NT2/D1 (cell line): ENCODE results near the gene CDC14A.
"Not testable (repeated sequence)": the region's sequence is repeated elsewhere in the genome, so short reads cannot be mapped to it uniquely, and the experiment has no call there.

Source experiments
- DNase-seq: peaks from one replicate; pipeline ENCODE4 v3.0.0-alpha.2; 2011; ENCODE audit warnings: low read depth, low spot score
- H3K27me3 ChIP-seq: 2 replicates; pipeline ENCODE4 v1.6.0; 2011; ENCODE audit warnings: mild to moderate bottlenecking; ENCODE audit not compliant: insufficient read length, insufficient read depth
- H3K36me3 ChIP-seq: 2 replicates; pipeline ENCODE4 v1.6.1; 2011; ENCODE audit warnings: mild to moderate bottlenecking, low read length, mixed read lengths; ENCODE audit not compliant: insufficient read depth, insufficient read length
- H3K4me1 ChIP-seq: 2 replicates; pipeline ENCODE4 v1.5.1; 2011; ENCODE audit not compliant: insufficient read depth, insufficient read length
- H3K4me3 ChIP-seq: 2 replicates; pipeline ENCODE4 v1.5.1; 2011; ENCODE audit warnings: low read depth; ENCODE audit not compliant: insufficient read length
- H3K9ac ChIP-seq: 2 replicates; pipeline ENCODE4 v1.6.0; 2011; ENCODE audit warnings: low read depth; ENCODE audit not compliant: insufficient read length
- H3K9me3 ChIP-seq: 2 replicates; pipeline ENCODE4 v1.5.1; 2011; ENCODE audit warnings: mild to moderate bottlenecking, low read length; ENCODE audit not compliant: insufficient read depth
- SUZ12 ChIP-seq: IDR thresholded peaks from 2 replicates; pipeline ENCODE4 v1.6.1; 2011; ENCODE audit not compliant: insufficient read length, insufficient read depth; ENCODE audit errors: extremely low read depth
- YY1 ChIP-seq: IDR thresholded peaks from 2 replicates; pipeline ENCODE4 v1.6.1; 2011; ENCODE audit not compliant: insufficient read length, insufficient read depth
- ZNF274 ChIP-seq: IDR thresholded peaks from 2 replicates; pipeline ENCODE4 v1.6.1; 2011; ENCODE audit warnings: mild to moderate bottlenecking, low read depth, low read length

CDC14A gene

GRCh38 chr1:100323419-100324106 lies 28.7 kb upstream of the CDC14A start:
- Histone ChIP-seq H3K4me3 (no peak overlapping the region), H3K4me1 (no peaks in the 10 kb centered on the region), H3K27me3 (no peaks in the 10 kb centered on the region), H3K9me3 (peaks cover 24% of the 10 kb centered on the region), H3K9ac (no peak overlapping the region), H3K36me3 (no peaks in the 10 kb centered on the region)
- TF ChIP-seq YY1 = no peak
- no peak for TF ChIP-seq ZNF274
- no peak for TF ChIP-seq SUZ12
- DNase-seq = no peak

DNA sequence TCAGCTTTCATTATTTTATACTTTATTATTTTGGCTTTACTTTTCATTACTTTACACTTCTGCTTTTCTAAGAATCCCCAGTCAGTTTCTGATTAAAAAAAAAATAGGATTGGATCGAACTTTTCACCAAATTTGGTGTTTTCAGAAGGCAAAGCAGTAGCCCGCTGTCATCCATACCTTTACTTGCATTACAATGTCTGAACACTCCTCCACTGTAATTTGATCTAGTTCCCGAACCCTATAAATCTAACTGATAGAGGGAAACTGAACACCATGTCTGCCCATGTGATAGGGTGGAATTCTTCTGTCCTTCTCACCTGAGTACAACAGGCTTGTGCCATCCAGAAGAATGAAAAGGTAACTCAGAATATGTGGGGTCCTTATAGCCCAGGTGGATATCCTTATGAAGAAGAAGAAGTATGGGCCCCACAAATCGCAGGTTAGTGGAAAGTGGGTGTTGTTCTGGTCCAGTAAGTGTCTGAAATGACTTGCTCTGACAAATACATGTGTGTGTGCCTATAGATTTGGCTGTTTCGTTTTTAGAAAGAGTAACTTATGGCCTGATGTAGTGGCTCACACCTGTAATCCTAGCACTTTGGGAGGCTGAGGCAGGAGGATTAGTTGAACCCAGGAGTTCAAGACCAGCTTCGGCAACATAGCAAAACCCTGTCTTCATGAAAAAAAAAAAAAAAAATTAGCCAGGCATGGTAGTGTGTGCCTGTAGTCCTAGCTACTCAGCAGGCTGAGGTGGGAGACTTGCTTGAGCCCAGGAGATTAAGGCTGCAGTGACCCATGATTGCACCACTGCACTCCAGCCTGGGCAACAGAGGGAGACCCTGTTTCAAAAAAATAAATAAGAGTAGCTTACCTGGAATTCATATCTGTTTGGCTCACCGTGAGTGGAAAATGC lies 26.6 kb upstream of the CDC14A start:
- no peaks in the 10 kb centered on the region for H3K36me3 ChIP-seq
- no peak for DNase-seq
- no peaks in the 10 kb centered on the region for H3K27me3 ChIP-seq

DNA sequence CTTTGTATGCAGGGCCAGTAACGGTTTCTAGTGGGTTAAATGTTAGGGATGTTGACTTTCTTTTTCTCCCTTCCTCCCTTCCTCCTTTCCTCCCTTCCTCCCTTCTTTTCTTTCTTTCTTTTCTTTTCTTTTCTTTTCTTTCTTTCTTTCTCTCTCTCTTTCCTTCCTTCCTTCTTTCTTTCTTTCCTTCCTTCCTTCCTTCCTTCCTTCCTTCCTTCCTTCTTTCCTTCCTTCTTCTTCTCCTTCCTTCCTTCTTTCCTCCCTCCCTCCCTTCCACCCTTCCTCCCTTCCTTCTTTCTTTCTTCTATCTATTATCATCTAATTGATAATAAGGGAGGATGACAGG lies 26.0 kb upstream of the CDC14A start:
- not testable (repeated sequence) for H3K9me3 ChIP-seq, H3K9ac ChIP-seq, H3K27me3 ChIP-seq, H3K4me3 ChIP-seq, H3K4me1 ChIP-seq, H3K36me3 ChIP-seq, DNase-seq

More for the DNA sequence above, 26.6 kb upstream of the CDC14A start:
- TF ChIP-seq SUZ12 = no peak
- no peak for TF ChIP-seq YY1
- TF ChIP-seq ZNF274 = no peak
- Histone ChIP-seq H3K9ac (no peak overlapping the region), H3K4me3 (no peak overlapping the region), H3K4me1 (no peaks in the 10 kb centered on the region), H3K9me3 (peaks cover 5% of the 10 kb centered on the region)

GRCh38 chr1:100328133-100328532 lies 24.2 kb upstream of the CDC14A start:
- Histone ChIP-seq H3K36me3 (no peaks in the 10 kb centered on the region), H3K4me1 (no peaks in the 10 kb centered on the region), H3K9me3 (no peaks in the 10 kb centered on the region), H3K27me3 (no peaks in the 10 kb centered on the region), H3K9ac (no peak overlapping the region), H3K4me3 (no peak overlapping the region)
- TF ChIP-seq ZNF274 (no peak), SUZ12 (no peak), YY1 (no peak)
- DNase-seq = no peak

DNA sequence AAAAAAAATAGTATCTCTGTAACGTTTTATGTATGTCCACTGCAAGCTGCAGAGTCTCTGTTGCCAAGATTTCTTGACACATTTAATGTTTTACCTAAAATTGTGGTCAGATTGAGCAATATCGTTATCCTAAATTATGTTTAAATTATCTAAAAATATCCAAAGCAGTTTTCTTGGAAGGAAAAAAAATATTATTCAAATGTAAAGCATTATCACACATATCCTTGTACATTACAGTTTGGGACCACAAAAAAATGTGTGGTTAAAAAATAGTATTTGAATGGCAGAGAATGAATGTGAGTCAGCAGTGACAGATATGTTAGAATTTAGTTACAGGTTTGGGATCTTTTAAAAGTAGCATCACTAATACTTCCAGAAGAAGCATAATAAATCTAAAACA lies 21.2 kb upstream of the CDC14A start:
- not testable (repeated sequence) for H3K9ac ChIP-seq, H3K4me3 ChIP-seq, DNase-seq, H3K36me3 ChIP-seq, H3K27me3 ChIP-seq, H3K9me3 ChIP-seq, H3K4me1 ChIP-seq

GRCh38 chr1:100332331-100332730 lies 20.0 kb upstream of the CDC14A start:
- H3K9me3 ChIP-seq = no peaks in the 10 kb centered on the region
- no peak overlapping the region for H3K9ac ChIP-seq
- H3K4me1 ChIP-seq = no peaks in the 10 kb centered on the region
- H3K27me3 ChIP-seq = no peaks in the 10 kb centered on the region
- H3K4me3 ChIP-seq = no peak overlapping the region
- H3K36me3 ChIP-seq = no peaks in the 10 kb centered on the region
- no peak for DNase-seq
- TF ChIP-seq SUZ12 (no peak), ZNF274 (no peak), YY1 (no peak)

GRCh38 chr1:100335436-100335835 lies 16.9 kb upstream of the CDC14A start:
- Histone ChIP-seq H3K36me3 (no peaks in the 10 kb centered on the region), H3K4me1 (no peaks in the 10 kb centered on the region), H3K9ac (no peak overlapping the region), H3K27me3 (no peaks in the 10 kb centered on the region), H3K4me3 (no peak overlapping the region), H3K9me3 (no peaks in the 10 kb centered on the region)
- no peak for DNase-seq
- TF ChIP-seq SUZ12 (no peak), YY1 (no peak)

DNA sequence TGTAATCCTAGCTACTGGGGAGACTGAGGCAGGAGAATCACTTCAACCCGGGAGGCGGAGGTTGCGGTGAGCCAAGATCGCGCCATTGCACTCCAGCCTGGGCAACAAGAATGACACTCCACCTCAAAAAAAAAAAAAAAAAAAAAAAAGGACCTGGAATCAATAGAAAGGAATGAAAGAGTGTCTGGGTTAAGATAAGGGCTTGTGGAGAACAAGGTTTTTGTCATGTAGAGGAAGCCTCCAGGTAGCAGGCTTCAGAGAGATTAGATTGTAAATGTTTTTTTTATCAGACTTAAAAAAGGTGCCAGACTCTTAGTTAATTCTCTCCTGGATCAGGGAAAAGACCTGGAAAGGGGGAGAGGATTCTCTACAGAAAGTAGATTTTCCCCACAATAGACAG lies 14.4 kb upstream of the CDC14A start:
- H3K27me3 ChIP-seq, H3K9ac ChIP-seq, H3K4me1 ChIP-seq, DNase-seq, H3K36me3 ChIP-seq, H3K4me3 ChIP-seq, H3K9me3 ChIP-seq: not testable (repeated sequence)

GRCh38 chr1:100339735-100340134 lies 12.6 kb upstream of the CDC14A start:
- DNase-seq, H3K4me1 ChIP-seq, H3K27me3 ChIP-seq, H3K9me3 ChIP-seq, H3K36me3 ChIP-seq, H3K4me3 ChIP-seq, H3K9ac ChIP-seq: not testable (repeated sequence)
